GM12892 (cell line): ENCODE measurements around the gene DCLK1.

Source experiments
- POLR2A ChIP-seq: IDR thresholded peaks from 2 replicates; pipeline ENCODE4 v1.6.1; 2011; ENCODE audit warnings: low read depth, low read length, control low read depth
- POLR2AphosphoS5 ChIP-seq: IDR thresholded peaks from 2 replicates; pipeline ENCODE4 v1.6.1; 2011; ENCODE audit warnings: low read depth, low read length, control low read depth
- TAF1 ChIP-seq: IDR thresholded peaks from 2 replicates; pipeline ENCODE4 v1.6.1; 2011; ENCODE audit warnings: low read depth, mild to moderate bottlenecking, control low read depth, low read length, borderline replicate concordance

GRCh38 chr13:35818633-35819067 is 312.5 kb downstream of the DCLK1 start:
- TF ChIP-seq POLR2A (no peak), POLR2AphosphoS5 (no peak), TAF1 (no peak)
